ENCODE measurements around the gene PSMA5.

DNA sequence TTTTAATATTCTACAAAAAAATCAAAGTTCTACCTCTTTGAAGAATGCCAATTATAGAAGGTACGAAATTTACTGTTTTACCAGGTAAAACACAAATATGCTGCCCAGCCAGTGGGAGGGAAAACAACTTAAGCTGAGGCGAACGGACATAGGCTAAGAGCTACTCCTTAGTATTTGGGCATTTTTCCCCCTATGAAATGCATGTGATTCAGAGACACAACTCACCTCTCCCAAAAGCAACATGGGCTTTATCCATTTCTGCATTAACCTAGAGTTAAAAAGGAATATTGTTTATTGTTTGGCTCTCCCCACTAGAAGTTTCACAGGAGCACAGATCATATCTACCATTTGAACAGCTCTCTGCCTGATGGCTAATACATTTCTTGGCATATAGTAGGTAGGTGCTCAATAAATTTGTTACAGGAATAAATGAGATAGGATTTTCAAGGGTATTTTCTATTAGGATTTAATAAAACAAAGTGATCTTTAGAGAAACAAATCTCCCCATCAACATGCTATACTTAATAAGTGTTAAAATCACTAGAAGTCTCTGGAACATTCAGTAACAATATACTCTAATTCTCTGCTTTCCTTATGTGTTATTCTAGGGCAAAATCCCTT, 26.1 kb downstream of the PSMA5 start:
- TF ChIP-seq EP300 (IDR thresholded peaks at IDR 0.05; ENCODE audit: borderline replicate concordance in 1 of 2, control insufficient read depth in 1 of 2, low read depth in 2 of 2, low read length in 2 of 2) (no peak), SIX5 (IDR thresholded peaks at IDR 0.05; ENCODE audit: low read depth, low read length, severe bottlenecking) (no peak), BMI1 (IDR thresholded peaks at IDR 0.05; ENCODE audit: borderline replicate concordance) (no peak), RAD21 (IDR thresholded peaks at IDR 0.05; ENCODE audit: insufficient read depth, low read depth, low read length) (no peak), ZNF622 (IDR thresholded peaks at IDR 0.05) (no peak), NRF1 (conservative IDR thresholded peaks at IDR 0.05; ENCODE audit: low read depth, low read length) (no peak), KLF5 (IDR thresholded peaks at IDR 0.05; ENCODE audit: partially characterized antibody) (no peak), GABPA (IDR thresholded peaks at IDR 0.05; ENCODE audit: low read depth) (no peak), KDM1A (IDR thresholded peaks at IDR 0.05; ENCODE audit: borderline replicate concordance) (no peak), NFXL1 (IDR thresholded peaks at IDR 0.05; ENCODE audit: borderline replicate concordance) (no peak), POLR2A (IDR thresholded peaks at IDR 0.05; ENCODE audit: low read depth, low read length) (no peak)
- TF ChIP-seq, protein P1, sequence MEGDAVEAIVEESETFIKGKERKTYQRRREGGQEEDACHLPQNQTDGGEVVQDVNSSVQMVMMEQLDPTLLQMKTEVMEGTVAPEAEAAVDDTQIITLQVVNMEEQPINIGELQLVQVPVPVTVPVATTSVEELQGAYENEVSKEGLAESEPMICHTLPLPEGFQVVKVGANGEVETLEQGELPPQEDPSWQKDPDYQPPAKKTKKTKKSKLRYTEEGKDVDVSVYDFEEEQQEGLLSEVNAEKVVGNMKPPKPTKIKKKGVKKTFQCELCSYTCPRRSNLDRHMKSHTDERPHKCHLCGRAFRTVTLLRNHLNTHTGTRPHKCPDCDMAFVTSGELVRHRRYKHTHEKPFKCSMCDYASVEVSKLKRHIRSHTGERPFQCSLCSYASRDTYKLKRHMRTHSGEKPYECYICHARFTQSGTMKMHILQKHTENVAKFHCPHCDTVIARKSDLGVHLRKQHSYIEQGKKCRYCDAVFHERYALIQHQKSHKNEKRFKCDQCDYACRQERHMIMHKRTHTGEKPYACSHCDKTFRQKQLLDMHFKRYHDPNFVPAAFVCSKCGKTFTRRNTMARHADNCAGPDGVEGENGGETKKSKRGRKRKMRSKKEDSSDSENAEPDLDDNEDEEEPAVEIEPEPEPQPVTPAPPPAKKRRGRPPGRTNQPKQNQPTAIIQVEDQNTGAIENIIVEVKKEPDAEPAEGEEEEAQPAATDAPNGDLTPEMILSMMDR (IDR thresholded peaks at IDR 0.05 in 2 of 3, conservative IDR thresholded peaks at IDR 0.05 in 1 of 3; ENCODE audit: control insufficient read depth in 2 of 3, extremely low read depth in 1 of 3, insufficient read depth in 1 of 3, low read depth in 3 of 3, low read length in 3 of 3) = no peak
- TF ChIP-seq, protein P2, sequence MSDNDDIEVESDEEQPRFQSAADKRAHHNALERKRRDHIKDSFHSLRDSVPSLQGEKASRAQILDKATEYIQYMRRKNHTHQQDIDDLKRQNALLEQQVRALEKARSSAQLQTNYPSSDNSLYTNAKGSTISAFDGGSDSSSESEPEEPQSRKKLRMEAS (IDR thresholded peaks at IDR 0.05; ENCODE audit: low read depth, low read length) = no peak
- TF ChIP-seq, protein P3, sequence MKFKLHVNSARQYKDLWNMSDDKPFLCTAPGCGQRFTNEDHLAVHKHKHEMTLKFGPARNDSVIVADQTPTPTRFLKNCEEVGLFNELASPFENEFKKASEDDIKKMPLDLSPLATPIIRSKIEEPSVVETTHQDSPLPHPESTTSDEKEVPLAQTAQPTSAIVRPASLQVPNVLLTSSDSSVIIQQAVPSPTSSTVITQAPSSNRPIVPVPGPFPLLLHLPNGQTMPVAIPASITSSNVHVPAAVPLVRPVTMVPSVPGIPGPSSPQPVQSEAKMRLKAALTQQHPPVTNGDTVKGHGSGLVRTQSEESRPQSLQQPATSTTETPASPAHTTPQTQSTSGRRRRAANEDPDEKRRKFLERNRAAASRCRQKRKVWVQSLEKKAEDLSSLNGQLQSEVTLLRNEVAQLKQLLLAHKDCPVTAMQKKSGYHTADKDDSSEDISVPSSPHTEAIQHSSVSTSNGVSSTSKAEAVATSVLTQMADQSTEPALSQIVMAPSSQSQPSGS (IDR thresholded peaks at IDR 0.05; ENCODE audit: low read length) = no peak
